ENCODE data around the gene SAA2.

DNA sequence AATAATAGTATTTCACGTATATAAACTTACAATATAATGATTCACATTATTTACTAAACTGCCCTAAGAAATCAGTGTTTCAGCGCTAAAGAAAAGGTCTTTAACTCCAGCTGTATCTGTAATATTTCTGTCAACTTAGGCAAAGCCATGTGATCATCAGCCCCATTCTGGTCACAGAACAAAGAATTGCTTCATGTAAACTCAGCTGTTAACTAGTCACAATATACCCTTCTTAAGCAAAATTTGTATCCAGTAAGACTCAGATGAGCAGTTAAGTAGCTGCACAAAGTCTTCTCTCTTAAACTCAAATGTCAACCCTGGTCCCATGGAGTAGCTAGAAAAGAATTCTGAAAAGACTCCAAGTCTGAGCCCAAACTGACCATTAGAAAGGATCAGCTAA, 46.8 kb upstream of the SAA2 start:
- TF ChIP-seq, protein P1, sequence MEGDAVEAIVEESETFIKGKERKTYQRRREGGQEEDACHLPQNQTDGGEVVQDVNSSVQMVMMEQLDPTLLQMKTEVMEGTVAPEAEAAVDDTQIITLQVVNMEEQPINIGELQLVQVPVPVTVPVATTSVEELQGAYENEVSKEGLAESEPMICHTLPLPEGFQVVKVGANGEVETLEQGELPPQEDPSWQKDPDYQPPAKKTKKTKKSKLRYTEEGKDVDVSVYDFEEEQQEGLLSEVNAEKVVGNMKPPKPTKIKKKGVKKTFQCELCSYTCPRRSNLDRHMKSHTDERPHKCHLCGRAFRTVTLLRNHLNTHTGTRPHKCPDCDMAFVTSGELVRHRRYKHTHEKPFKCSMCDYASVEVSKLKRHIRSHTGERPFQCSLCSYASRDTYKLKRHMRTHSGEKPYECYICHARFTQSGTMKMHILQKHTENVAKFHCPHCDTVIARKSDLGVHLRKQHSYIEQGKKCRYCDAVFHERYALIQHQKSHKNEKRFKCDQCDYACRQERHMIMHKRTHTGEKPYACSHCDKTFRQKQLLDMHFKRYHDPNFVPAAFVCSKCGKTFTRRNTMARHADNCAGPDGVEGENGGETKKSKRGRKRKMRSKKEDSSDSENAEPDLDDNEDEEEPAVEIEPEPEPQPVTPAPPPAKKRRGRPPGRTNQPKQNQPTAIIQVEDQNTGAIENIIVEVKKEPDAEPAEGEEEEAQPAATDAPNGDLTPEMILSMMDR (IDR thresholded peaks at IDR 0.05), result no peak
- no peak for TF ChIP-seq POLR2A (IDR thresholded peaks at IDR 0.05)

Measured in ovary (tissue), 3 donors.